Liver (tissue), 3 donors: ENCODE data around the gene RNF217.

ENCODE experiments used
- CTCF ChIP-seq: fragments of 150-350 bp; IDR thresholded peaks from 2 replicates; pipeline ENCODE4 v1.5.1; 2017; ENCODE audit warnings: improper control_type of control experiment, low read depth, low read length; ENCODE audit not compliant: missing input control
- GABPA ChIP-seq, 2 donors: IDR thresholded peaks in 1 of 2; conservative IDR thresholded peaks in 1 of 2; 2 replicates each; pipeline ENCODE4 v1.6.1; 2016; ENCODE audit warnings: antibody characterized with exemption in 2 of 2, mild to moderate bottlenecking in 1 of 2, moderate library complexity in 1 of 2
- JUND ChIP-seq, 2 donors: IDR thresholded peaks; 2 replicates each; pipeline ENCODE4 v1.6.1; 2016; ENCODE audit warnings: antibody characterized with exemption in 2 of 2
- MAX ChIP-seq: IDR thresholded peaks from 2 replicates; pipeline ENCODE4 v1.6.1; 2016; ENCODE audit warnings: antibody characterized with exemption
- REST ChIP-seq: IDR thresholded peaks from 2 replicates; pipeline ENCODE4 v1.6.1; 2016; ENCODE audit warnings: antibody characterized with exemption, mild to moderate bottlenecking
- donor health status: healthy.
- donor health status: healthy.

- TF ChIP-seq JUND (IDR thresholded peaks at IDR 0.05) (no peak), GABPA (IDR thresholded peaks at IDR 0.05 in 1 of 2, conservative IDR thresholded peaks at IDR 0.05 in 1 of 2) (no peak), CTCF (no peak), REST (no peak), MAX (no peak)
Measured at GRCh38 chr6:124978451-124979293, 16.4 kb downstream of the RNF217 start.
